Measurements from ENCODE around the gene KRT39.
A peak's percentile ranks its signal among the peaks of the same experiment; 100 is the strongest.
"Not testable (repeated sequence)": the region's sequence is repeated elsewhere in the genome, so short reads cannot be mapped to it uniquely, and the experiment has no call there.

The KRT39 gene

GRCh38 chr17:41009301-41009760 is 42.6 kb upstream of the KRT39 start:
- TF ChIP-seq CTCF (conservative IDR thresholded peaks at IDR 0.05): no peak

GRCh38 chr17:41008811-41009210 is 42.1 kb upstream of the KRT39 start, which contains the start of gene KRTAP3-1:
TSS of gene KRTAP3-1 (minus strand) at chr17:41009128. CDS start at chr17:41009074, 54 bp downstream.
- peak within 1 kb of the TSS; percentile 61 for H3K27ac ChIP-seq
- no peak for TF ChIP-seq CTCF (conservative IDR thresholded peaks at IDR 0.05)

More at GRCh38 chr17:41009301-41009760, 42.6 kb upstream of the KRT39 start:
- H3K27ac ChIP-seq: peak overlapping the region; percentile 61

GRCh38 chr17:41004397-41004796 is 37.6 kb upstream of the KRT39 start:
- no peak overlapping the region for H3K27ac ChIP-seq
- TF ChIP-seq CTCF (conservative IDR thresholded peaks at IDR 0.05): no peak

GRCh38 chr17:41003926-41004325 is 37.2 kb upstream of the KRT39 start:
- H3K27ac ChIP-seq: no peak overlapping the region
- TF ChIP-seq CTCF (conservative IDR thresholded peaks at IDR 0.05): no peak

- H3K27ac ChIP-seq: no peak overlapping the region
These were observed 36.1 kb upstream of the KRT39 start for GRCh38 chr17:41002814-41003213.

GRCh38 chr17:41001795-41002194 is 35.0 kb upstream of the KRT39 start:
- H3K27ac ChIP-seq: no peak overlapping the region
- no peak for TF ChIP-seq CTCF (conservative IDR thresholded peaks at IDR 0.05)

More at GRCh38 chr17:41002814-41003213, 36.1 kb upstream of the KRT39 start:
- TF ChIP-seq CTCF (conservative IDR thresholded peaks at IDR 0.05): no peak

- H3K27ac ChIP-seq: not testable (repeated sequence)
These were observed 32.8 kb upstream of the KRT39 start, which contains the start of gene KRTAP3-2 for GRCh38 chr17:40999563-40999962. TSS of gene KRTAP3-2 (minus strand) at chr17:40999906. CDS start at chr17:40999853, 53 bp downstream.

- TF ChIP-seq CTCF (conservative IDR thresholded peaks at IDR 0.05): no peak
- H3K27ac ChIP-seq: no peak overlapping the region
These were observed 30.6 kb upstream of the KRT39 start for GRCh38 chr17:40997361-40997760.

Data from VCaP (cell line).